Measurements from ENCODE around the gene POC5.
A peak's percentile ranks its signal among the peaks of the same experiment; 100 is the strongest.
"Not testable (repeated sequence)": the region's sequence is repeated elsewhere in the genome, so short reads cannot be mapped to it uniquely, and the experiment has no call there.

The POC5 gene

DNA sequence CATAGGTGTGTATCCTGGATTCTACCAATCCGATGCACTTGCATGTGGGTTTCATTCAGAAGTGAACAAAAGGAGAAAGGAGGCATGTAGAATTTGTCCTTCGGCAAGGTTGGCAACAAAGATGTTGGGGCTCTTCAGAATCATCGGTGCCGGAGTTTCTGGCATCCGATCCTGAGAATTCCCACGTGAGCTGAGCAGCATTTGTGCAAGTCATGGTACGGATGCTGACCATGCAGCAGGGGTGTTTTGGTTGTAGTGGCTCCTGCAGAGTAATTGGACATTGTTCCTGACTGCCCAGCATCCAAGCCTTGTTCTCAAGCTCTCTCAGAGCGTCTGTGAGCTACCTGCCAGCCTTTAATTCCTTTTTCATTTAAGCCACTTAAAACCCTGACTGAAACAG is 19.0 kb upstream of the POC5 start:
- H3K9me3 ChIP-seq (ENCODE audit: low read length): no peaks in the 10 kb centered on the region
- H3K9ac ChIP-seq (ENCODE audit: low read length): no peak overlapping the region
- H2AFZ ChIP-seq (ENCODE audit: low read length): no peak overlapping the region
- no peaks in the 10 kb centered on the region for H4K20me1 ChIP-seq (ENCODE audit: insufficient read depth, low read length)
- H3K27me3 ChIP-seq (ENCODE audit: insufficient read depth, low read length): peaks cover 3% of the 10 kb centered on the region; the same call in 1 of the 2 replicates
- H3K4me3 ChIP-seq (ENCODE audit: low read depth, low read length, poor library complexity, severe bottlenecking): no peak overlapping the region
- TF ChIP-seq EZH2 (IDR thresholded peaks at IDR 0.05; ENCODE audit: borderline replicate concordance, low read length): no peak
- TF ChIP-seq, protein P1, sequence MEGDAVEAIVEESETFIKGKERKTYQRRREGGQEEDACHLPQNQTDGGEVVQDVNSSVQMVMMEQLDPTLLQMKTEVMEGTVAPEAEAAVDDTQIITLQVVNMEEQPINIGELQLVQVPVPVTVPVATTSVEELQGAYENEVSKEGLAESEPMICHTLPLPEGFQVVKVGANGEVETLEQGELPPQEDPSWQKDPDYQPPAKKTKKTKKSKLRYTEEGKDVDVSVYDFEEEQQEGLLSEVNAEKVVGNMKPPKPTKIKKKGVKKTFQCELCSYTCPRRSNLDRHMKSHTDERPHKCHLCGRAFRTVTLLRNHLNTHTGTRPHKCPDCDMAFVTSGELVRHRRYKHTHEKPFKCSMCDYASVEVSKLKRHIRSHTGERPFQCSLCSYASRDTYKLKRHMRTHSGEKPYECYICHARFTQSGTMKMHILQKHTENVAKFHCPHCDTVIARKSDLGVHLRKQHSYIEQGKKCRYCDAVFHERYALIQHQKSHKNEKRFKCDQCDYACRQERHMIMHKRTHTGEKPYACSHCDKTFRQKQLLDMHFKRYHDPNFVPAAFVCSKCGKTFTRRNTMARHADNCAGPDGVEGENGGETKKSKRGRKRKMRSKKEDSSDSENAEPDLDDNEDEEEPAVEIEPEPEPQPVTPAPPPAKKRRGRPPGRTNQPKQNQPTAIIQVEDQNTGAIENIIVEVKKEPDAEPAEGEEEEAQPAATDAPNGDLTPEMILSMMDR (IDR thresholded peaks at IDR 0.05; ENCODE audit: low read length): no peak
- H3K4me1 ChIP-seq (ENCODE audit: insufficient read depth, low read length, severe bottlenecking): no peaks in the 10 kb centered on the region
- H3K9me2 ChIP-seq (ENCODE audit: low read depth, low read length): no peaks in the 10 kb centered on the region
- H3K36me3 ChIP-seq (ENCODE audit: insufficient read depth, low read length): no peaks in the 10 kb centered on the region
- H3K4me2 ChIP-seq (ENCODE audit: low read length): no peak overlapping the region
- H3F3A ChIP-seq (ENCODE audit: insufficient read depth, low read length): no peaks in the 10 kb centered on the region
- no peak overlapping the region for H3K27ac ChIP-seq (ENCODE audit: low read depth, low read length, poor library complexity, severe bottlenecking)
- no peaks in the 10 kb centered on the region for H3K79me2 ChIP-seq (ENCODE audit: insufficient read depth, low read length)

DNA sequence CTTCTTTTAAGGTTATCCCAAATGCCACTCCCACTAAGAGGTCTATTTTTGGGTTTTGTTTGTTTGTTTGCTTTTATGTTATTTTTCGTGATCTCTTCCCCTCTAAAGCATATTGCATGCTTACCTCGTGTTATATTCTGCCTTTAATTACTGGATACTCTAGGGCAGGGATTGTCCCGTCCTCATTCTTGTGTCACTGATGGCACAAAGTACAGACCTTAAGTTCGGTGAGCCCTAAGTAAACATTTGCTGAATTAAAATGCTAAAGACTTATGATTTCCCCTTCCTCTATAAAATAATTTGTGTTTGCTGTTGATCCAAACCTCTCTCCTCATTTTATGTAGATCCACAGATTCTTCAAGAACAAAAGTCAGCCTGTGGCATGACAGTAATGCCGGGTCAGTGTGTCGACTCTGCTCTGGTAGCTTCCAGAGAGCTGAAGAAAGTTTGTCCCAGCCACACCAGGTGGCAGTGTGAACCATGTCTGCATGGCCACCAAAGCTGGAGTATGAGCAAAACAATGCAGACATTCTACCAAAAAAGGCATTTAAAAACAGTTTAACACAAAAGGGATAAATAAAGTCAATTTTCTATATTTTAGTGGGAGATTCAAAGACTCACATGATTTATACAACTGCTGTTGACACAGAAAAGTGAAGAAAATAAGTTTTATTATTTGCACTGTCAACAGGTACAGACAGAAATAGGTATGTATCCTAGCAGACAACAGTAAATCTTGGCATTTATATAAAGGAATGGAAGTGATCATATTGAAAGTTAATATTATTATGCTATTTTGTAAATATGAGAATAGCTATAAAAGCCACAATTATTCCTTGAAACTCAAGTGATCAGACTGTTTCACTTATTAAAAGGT is 17.9 kb upstream of the POC5 start:
- Histone ChIP-seq H3K27ac (ENCODE audit: low read depth, low read length, poor library complexity, severe bottlenecking) (no peak overlapping the region), H3K9me2 (ENCODE audit: low read depth, low read length) (no peaks in the 10 kb centered on the region), H3K27me3 (ENCODE audit: insufficient read depth, low read length) (peaks cover 3% of the 10 kb centered on the region; the same call in 1 of the 2 replicates), H4K20me1 (ENCODE audit: insufficient read depth, low read length) (no peaks in the 10 kb centered on the region), H3K9ac (ENCODE audit: low read length) (no peak overlapping the region), H3F3A (ENCODE audit: insufficient read depth, low read length) (no peaks in the 10 kb centered on the region), H3K9me3 (ENCODE audit: low read length) (no peaks in the 10 kb centered on the region), H3K79me2 (ENCODE audit: insufficient read depth, low read length) (no peaks in the 10 kb centered on the region), H3K4me3 (ENCODE audit: low read depth, low read length, poor library complexity, severe bottlenecking) (no peak overlapping the region), H2AFZ (ENCODE audit: low read length) (no peak overlapping the region), H3K36me3 (ENCODE audit: insufficient read depth, low read length) (no peaks in the 10 kb centered on the region), H3K4me2 (ENCODE audit: low read length) (no peak overlapping the region), H3K4me1 (ENCODE audit: insufficient read depth, low read length, severe bottlenecking) (no peaks in the 10 kb centered on the region)
- TF ChIP-seq, protein P1 (IDR thresholded peaks at IDR 0.05; ENCODE audit: low read length): peak; percentile 55
- TF ChIP-seq EZH2 (IDR thresholded peaks at IDR 0.05; ENCODE audit: borderline replicate concordance, low read length): no peak

DNA sequence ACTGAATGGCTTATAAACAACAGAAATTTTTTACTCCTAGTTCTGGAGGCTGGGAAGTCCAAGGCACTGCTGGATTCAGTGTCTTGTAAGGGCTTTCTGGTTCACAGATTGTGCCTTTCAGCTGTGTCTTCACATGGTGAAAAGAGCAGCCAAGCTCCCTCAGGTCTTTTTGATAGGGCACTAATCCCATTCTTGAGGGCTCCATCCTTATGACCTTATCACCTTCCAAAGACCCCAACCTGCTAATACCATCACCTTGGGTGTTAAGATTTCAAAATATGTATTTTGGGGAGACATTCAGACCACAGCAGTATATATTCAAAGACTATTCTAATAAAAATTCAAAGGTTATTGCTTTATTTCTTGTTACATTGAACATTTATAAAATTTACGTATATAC is 16.5 kb upstream of the POC5 start:
- Histone ChIP-seq H3K27me3 (ENCODE audit: insufficient read depth, low read length) (peaks cover 3% of the 10 kb centered on the region; the same call in 1 of the 2 replicates), H3K36me3 (ENCODE audit: insufficient read depth, low read length) (no peaks in the 10 kb centered on the region)

DNA sequence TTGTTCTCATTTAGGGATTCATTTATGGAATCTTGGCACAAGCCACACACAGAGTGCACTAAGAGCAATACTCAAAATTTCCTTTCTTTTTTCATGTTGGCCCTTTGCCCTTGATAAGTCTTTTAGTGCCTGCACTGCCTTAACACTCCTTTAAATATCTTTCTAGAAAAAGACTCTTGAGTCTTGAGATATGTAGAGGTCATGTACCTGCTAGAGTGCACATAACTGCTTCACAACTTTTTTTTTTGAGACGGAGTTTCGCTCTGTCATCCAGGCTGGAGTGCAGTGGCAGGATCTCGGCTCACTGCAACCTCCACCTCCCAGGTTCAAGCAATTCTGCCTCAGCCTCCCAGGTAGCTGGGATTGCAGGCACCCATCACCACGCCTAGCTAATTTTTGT is 14.3 kb upstream of the POC5 start:
- H3K79me2 ChIP-seq (ENCODE audit: insufficient read depth, low read length); H3F3A ChIP-seq (ENCODE audit: insufficient read depth, low read length); H3K4me3 ChIP-seq (ENCODE audit: low read depth, low read length, poor library complexity, severe bottlenecking); H3K9ac ChIP-seq (ENCODE audit: low read length); H3K36me3 ChIP-seq (ENCODE audit: insufficient read depth, low read length); H3K27me3 ChIP-seq (ENCODE audit: insufficient read depth, low read length); H3K4me1 ChIP-seq (ENCODE audit: insufficient read depth, low read length, severe bottlenecking); H3K27ac ChIP-seq (ENCODE audit: low read depth, low read length, poor library complexity, severe bottlenecking); H4K20me1 ChIP-seq (ENCODE audit: insufficient read depth, low read length); H3K9me3 ChIP-seq (ENCODE audit: low read length); H2AFZ ChIP-seq (ENCODE audit: low read length); H3K4me2 ChIP-seq (ENCODE audit: low read length); H3K9me2 ChIP-seq (ENCODE audit: low read depth, low read length): not testable (repeated sequence)

More for the DNA sequence above, 16.5 kb upstream of the POC5 start:
- Histone ChIP-seq H3K9me2 (ENCODE audit: low read depth, low read length) (no peaks in the 10 kb centered on the region), H2AFZ (ENCODE audit: low read length) (no peak overlapping the region), H3F3A (ENCODE audit: insufficient read depth, low read length) (no peaks in the 10 kb centered on the region), H3K4me2 (ENCODE audit: low read length) (no peak overlapping the region), H3K4me1 (ENCODE audit: insufficient read depth, low read length, severe bottlenecking) (no peaks in the 10 kb centered on the region), H4K20me1 (ENCODE audit: insufficient read depth, low read length) (no peaks in the 10 kb centered on the region), H3K27ac (ENCODE audit: low read depth, low read length, poor library complexity, severe bottlenecking) (no peak overlapping the region), H3K9ac (ENCODE audit: low read length) (no peak overlapping the region), H3K4me3 (ENCODE audit: low read depth, low read length, poor library complexity, severe bottlenecking) (no peak overlapping the region), H3K9me3 (ENCODE audit: low read length) (no peaks in the 10 kb centered on the region), H3K79me2 (ENCODE audit: insufficient read depth, low read length) (no peaks in the 10 kb centered on the region)
- TF ChIP-seq, protein P1 (IDR thresholded peaks at IDR 0.05; ENCODE audit: low read length): no peak
- TF ChIP-seq EZH2 (IDR thresholded peaks at IDR 0.05; ENCODE audit: borderline replicate concordance, low read length): no peak

Measured in OCI-LY1 (cell line).